ENCODE results near the gene LDB2.

Gene LDB2

DNA sequence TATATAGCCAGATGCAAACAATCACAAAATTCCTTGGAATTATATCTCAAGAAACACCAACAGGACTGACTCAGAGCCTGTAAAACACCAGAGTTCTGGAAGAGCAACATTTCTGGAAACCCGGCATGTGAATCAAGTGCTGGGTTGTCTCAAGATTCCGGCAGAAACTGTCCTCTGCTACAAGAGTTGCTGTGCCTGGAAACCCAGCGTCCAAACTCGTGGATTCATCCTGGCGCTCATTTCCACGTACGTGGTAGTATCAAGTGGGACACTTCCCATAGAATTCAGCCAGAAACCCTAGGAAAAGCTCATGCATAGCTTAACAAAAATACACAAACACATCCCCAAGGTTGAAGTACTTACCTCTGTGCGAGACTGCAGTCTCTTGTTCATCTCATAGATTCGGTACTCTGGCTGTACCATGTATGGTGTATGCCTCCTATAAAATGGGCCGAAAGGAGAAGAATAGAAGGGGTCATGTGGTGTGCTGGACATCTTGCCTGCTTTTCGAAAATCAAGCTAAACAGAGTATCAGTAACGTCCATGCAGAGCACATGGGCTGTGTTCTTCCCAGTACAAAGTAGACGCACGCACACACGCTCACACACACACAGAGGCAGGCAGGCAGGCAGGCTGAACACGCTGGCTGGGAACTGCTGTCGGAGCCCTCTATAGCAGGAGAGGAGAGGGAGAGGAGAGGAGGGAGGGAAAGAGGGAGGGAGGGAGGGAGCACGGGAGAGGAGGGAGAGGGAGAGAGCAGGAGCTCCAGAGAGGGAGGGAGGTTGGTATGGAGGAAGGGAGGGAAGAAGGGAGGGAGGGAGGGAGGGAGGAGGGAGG is at the start of gene LDB2:
Gene LDB2, minus strand, starts transcription at position 655 of the 837 bp plus-strand sequence.
- Histone ChIP-seq H3K9me2 (replicated peaks; ENCODE audit: control insufficient read depth, low read length) (no peaks in the 10 kb centered on the region), H3K4me1 (ENCODE audit: control insufficient read depth, low read length) (no peaks in the 10 kb centered on the region), H3F3A (ENCODE audit: control insufficient read depth, insufficient read depth) (no peaks in the 10 kb centered on the region), H3K9me3 (ENCODE audit: control insufficient read depth, insufficient read depth, low read length) (no peaks in the 10 kb centered on the region), H4K20me1 (ENCODE audit: control insufficient read depth, insufficient read depth, low read depth, low read length) (no peaks in the 10 kb centered on the region), H3K4me2 (ENCODE audit: low read length) (no peak within 1 kb of the TSS), H3K79me2 (ENCODE audit: control insufficient read depth, low read length) (no peaks in the 10 kb centered on the region), H3K4me3 (ENCODE audit: low read length) (no peak within 1 kb of the TSS), H3K27ac (ENCODE audit: low read depth, low read length) (no peak within 1 kb of the TSS), H3K36me3 (ENCODE audit: control insufficient read depth, low read length) (no peaks in the 10 kb centered on the region), H3K27me3 (ENCODE audit: control insufficient read depth, low read length) (no peaks in the 10 kb centered on the region)
- TF ChIP-seq EZH2phosphoT487 (IDR thresholded peaks at IDR 0.05; ENCODE audit: borderline replicate concordance, low read length) = no peak
- TF ChIP-seq, protein P1, sequence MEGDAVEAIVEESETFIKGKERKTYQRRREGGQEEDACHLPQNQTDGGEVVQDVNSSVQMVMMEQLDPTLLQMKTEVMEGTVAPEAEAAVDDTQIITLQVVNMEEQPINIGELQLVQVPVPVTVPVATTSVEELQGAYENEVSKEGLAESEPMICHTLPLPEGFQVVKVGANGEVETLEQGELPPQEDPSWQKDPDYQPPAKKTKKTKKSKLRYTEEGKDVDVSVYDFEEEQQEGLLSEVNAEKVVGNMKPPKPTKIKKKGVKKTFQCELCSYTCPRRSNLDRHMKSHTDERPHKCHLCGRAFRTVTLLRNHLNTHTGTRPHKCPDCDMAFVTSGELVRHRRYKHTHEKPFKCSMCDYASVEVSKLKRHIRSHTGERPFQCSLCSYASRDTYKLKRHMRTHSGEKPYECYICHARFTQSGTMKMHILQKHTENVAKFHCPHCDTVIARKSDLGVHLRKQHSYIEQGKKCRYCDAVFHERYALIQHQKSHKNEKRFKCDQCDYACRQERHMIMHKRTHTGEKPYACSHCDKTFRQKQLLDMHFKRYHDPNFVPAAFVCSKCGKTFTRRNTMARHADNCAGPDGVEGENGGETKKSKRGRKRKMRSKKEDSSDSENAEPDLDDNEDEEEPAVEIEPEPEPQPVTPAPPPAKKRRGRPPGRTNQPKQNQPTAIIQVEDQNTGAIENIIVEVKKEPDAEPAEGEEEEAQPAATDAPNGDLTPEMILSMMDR (IDR thresholded peaks at IDR 0.05; ENCODE audit: low read depth, low read length, poor library complexity, severe bottlenecking) = no peak

DNA sequence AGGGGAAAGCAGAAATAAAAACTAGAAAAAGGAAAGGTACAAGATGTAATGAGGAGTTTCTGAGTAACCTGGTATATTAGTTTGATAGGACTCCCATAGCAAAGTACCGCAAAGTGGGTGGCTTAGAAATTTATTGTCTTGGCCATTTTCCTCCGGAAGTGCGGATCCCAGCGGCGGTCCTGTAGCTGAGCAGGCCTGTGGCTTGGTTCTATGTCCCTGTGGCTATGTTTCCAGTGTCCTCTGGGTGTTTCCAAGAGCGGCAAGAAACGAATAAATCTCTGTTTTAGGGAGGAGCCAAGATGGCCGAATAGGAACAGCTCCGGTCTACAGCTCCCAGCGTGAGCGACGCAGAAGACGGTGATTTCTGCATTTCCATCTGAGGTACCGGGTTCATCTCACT is 44.0 kb upstream of the LDB2 start:
- no peaks in the 10 kb centered on the region for H3K79me2 ChIP-seq (ENCODE audit: control insufficient read depth, low read length)
- H3K9me3 ChIP-seq (ENCODE audit: control insufficient read depth, insufficient read depth, low read length) = peaks cover 3% of the 10 kb centered on the region; the same call in 1 of the 2 replicates
- TF ChIP-seq, protein P1 (IDR thresholded peaks at IDR 0.05; ENCODE audit: low read depth, low read length, poor library complexity, severe bottlenecking) = no peak
- TF ChIP-seq EZH2phosphoT487 (IDR thresholded peaks at IDR 0.05; ENCODE audit: borderline replicate concordance, low read length) = no peak
- H3K27me3 ChIP-seq (ENCODE audit: control insufficient read depth, low read length) = no peaks in the 10 kb centered on the region
- H3K4me3 ChIP-seq (ENCODE audit: low read length) = no peak overlapping the region
- H3K4me1 ChIP-seq (ENCODE audit: control insufficient read depth, low read length) = no peaks in the 10 kb centered on the region
- H3K27ac ChIP-seq (ENCODE audit: low read depth, low read length) = no peak overlapping the region
- no peaks in the 10 kb centered on the region for H3K36me3 ChIP-seq (ENCODE audit: control insufficient read depth, low read length)
- H3F3A ChIP-seq (ENCODE audit: control insufficient read depth, insufficient read depth) = no peaks in the 10 kb centered on the region
- H3K9me2 ChIP-seq (replicated peaks; ENCODE audit: control insufficient read depth, low read length) = no peaks in the 10 kb centered on the region
- H3K4me2 ChIP-seq (ENCODE audit: low read length) = no peak overlapping the region
- no peaks in the 10 kb centered on the region for H4K20me1 ChIP-seq (ENCODE audit: control insufficient read depth, insufficient read depth, low read depth, low read length)

DNA sequence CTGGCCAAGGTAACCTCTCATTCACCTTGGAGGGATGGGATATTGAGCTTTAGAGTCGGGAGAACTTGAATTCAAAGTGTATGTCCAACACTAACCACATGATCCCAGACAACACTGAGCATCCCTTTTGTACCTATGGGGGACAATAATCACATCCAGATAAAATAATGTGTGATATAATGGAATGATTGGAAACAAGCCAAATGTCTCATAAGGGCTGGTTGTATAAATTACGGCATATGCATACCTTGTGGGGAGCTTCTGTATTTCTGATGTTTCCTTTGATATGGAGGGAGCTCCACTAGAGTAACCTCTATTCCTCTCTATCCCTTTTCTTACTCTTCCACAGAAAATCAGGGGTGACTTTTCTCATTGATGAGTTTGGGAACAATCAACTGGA is 40.7 kb upstream of the LDB2 start:
- no peak for TF ChIP-seq EZH2phosphoT487 (IDR thresholded peaks at IDR 0.05; ENCODE audit: borderline replicate concordance, low read length)
- TF ChIP-seq, protein P1 (IDR thresholded peaks at IDR 0.05; ENCODE audit: low read depth, low read length, poor library complexity, severe bottlenecking) = no peak

More for the DNA sequence above, 40.7 kb upstream of the LDB2 start:
- Histone ChIP-seq H3K4me3 (ENCODE audit: low read length) (no peak overlapping the region), H3K36me3 (ENCODE audit: control insufficient read depth, low read length) (no peaks in the 10 kb centered on the region), H3F3A (ENCODE audit: control insufficient read depth, insufficient read depth) (no peaks in the 10 kb centered on the region), H3K9me3 (ENCODE audit: control insufficient read depth, insufficient read depth, low read length) (peaks cover 3% of the 10 kb centered on the region; the same call in 1 of the 2 replicates), H3K79me2 (ENCODE audit: control insufficient read depth, low read length) (no peaks in the 10 kb centered on the region), H3K27ac (ENCODE audit: low read depth, low read length) (no peak overlapping the region), H3K27me3 (ENCODE audit: control insufficient read depth, low read length) (no peaks in the 10 kb centered on the region), H3K4me1 (ENCODE audit: control insufficient read depth, low read length) (no peaks in the 10 kb centered on the region), H3K9me2 (replicated peaks; ENCODE audit: control insufficient read depth, low read length) (no peaks in the 10 kb centered on the region), H4K20me1 (ENCODE audit: control insufficient read depth, insufficient read depth, low read depth, low read length) (no peaks in the 10 kb centered on the region), H3K4me2 (ENCODE audit: low read length) (no peak overlapping the region)
